NCI-H1417 (cell line): ENCODE results near the gene HSPA1L.
"Not testable (repeated sequence)": the region's sequence is repeated elsewhere in the genome, so short reads cannot be mapped to it uniquely, and the experiment has no call there.

Experiments
- DNase-seq, 3 experiments: peaks; one replicate each; lab custom pipeline; 2025; lab: John Stamatoyannopoulos, UW

HSPA1L gene

DNA sequence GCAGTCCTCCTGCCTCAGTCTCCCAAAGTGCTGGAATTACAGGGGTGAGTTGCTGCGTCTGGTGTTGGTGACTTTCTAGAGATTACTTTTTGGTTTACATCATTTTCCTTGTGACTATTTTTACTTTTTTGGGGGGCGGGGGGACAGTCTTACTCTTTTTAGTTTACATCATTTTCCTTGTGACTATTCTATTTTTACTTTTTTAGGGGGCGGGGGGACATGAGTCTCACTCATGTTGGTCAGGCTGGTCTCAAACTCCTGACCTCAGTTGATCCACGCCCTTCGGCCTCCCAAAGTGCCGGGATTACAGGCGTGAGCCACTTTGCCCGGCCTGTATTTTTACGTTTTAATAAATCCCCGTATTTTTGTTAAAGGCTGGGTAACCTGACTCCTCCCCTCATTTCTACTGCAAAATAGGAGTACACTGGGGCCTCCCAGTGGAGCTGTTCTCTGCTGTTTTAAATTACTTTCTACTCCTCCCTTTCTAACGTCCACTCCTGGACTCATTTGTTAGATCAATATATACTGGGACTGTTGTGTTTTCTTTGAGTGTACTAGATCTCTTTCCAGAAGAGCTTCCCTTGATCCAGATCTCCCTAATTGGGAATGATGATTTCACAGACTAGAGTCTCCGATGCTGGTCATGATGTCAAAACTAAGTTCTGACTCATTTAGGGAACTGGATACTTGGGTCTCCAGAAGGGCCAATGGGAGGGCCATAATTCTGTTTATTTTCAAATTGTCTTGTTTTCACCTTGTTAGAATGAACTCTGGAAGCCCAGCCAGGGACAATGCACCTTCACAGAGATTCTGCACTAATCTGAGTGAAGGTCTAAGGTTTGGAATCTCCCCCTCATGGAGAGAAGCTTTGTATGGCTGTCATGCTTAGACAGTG lies 21.6 kb upstream of the HSPA1L start:
- no peak for DNase-seq

- DNase-seq = peak in 1 of 3 experiments; percentile 30
These were observed 21.0 kb upstream of the HSPA1L start for GRCh38 chr6:31836047-31836473.

DNA sequence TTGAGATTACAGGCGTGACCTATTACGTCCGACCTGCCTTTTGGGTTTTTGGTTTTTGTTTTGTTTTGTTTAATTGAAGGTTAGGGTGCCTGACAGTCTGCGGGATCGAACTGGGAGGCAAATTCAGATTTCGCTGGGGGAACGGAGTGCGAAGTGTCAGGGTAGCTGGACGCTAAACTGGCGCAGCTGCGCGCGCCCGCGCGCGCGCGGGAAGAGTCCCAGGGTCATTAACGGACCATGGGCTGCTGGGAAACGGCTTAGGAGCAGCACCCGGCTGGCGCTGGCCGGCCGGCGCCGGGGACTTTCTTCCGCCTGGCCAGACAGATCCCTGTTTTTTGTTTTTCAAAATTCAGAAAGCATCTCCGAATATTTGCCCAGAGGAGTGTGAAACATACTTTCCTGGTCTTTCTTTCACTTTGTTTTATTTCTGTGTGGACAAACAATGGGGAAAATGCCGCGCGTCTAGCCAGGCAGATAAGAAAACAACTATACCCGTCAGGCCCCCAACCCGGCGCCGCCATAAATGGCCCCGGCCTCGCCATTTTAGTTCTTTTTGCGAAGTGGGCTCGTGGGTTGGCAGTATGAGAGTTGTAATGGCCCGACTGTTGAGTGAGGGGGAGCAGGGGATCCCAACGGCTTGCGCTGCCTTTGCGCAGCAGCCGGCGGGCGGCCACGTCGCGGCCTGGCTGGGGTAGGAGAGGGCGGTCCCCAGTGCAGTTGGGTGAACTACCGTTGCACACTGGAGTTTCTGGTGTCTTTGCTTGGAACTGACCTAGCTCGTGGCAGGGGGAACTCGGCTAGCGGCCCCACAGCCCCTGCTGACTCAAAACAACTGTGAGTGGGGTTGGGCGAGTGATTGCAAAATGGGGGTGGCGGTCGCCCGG lies 19.5 kb upstream of the HSPA1L start:
- DNase-seq = peak; percentile 92 to 97 (median 95)

DNA sequence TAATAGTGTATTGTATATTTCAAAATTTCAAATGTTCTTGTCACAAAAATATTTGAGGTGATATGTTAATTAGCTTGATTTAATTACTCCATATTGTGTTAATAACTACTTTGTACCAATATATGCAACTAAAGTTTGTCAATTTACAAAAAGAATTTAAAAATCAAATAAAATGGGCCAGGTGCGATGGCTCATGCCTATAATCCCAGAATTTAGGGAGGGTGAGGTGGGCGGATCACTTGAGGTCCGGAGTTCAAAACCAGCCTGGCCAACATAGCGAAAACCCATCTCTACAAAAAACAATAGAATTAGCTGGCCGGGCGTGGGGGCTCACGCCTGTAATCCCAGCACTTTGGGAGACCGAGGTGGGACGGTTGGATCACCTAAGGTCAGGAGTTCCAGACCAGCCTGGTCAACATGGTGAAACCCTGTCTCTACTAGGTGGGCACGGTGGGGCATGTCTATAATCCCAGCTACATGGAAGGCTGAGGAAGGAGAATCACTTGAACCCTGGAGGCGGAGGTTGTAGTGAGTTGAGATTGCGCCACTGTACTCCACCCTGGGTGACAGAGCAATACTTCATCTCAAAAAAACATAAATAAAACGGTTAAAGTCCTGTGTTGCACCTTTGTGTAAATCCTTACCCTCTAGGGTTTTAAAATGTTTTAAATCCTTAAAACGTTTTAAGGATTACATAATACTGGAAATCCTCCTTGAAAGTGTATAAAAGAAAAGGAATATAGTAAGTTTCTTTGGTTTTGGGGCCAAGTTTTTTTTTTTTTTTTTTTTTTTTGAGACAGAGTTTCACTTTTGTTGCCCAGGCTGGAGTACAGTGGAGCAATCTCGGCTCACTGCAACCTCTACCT lies 16.5 kb upstream of the HSPA1L start:
- DNase-seq = no peak

GRCh38 chr6:31830886-31831335 lies 15.8 kb upstream of the HSPA1L start:
- no peak for DNase-seq

DNA sequence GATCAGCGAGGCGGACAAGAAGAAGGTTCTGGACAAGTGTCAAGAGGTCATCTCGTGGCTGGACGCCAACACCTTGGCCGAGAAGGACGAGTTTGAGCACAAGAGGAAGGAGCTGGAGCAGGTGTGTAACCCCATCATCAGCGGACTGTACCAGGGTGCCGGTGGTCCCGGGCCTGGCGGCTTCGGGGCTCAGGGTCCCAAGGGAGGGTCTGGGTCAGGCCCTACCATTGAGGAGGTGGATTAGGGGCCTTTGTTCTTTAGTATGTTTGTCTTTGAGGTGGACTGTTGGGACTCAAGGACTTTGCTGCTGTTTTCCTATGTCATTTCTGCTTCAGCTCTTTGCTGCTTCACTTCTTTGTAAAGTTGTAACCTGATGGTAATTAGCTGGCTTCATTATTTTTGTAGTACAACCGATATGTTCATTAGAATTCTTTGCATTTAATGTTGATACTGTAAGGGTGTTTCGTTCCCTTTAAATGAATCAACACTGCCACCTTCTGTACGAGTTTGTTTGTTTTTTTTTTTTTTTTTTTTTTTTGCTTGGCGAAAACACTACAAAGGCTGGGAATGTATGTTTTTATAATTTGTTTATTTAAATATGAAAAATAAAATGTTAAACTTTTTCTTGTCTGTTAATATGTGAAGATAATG lies 14.7 kb upstream of the HSPA1L start:
- peak; percentile 39 to 77 (median 45) for DNase-seq

DNA sequence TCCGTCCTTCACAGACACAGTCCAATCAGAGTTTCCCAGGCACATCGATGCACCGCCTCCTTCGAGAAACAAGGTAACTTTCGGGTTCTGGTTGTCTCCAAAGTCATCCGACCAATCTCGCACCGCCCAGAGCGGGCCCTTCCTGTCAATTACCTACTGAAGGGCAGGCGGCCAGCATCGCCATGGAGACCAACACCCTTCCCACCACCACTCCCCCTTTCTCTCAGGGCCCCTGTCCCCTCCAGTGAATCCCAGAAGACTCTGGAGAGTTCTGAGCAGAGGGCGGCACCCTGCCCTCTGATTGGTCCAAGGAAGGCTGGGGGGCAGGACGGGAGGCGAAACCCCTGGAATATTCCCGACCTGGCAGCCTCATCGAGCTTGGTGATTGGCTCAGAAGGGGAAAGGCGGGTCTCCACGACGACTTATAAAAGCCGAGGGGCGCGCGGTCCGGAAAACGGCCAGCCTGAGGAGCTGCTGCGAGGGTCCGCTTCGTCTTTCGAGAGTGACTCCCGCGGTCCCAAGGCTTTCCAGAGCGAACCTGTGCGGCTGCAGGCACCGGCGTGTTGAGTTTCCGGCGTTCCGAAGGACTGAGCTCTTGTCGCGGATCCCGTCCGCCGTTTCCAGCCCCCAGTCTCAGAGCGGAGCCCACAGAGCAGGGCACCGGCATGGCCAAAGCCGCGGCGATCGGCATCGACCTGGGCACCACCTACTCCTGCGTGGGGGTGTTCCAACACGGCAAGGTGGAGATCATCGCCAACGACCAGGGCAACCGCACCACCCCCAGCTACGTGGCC lies 12.4 kb upstream of the HSPA1L start, which contains the start of gene HSPA1B:
TSS of gene HSPA1B (plus strand) at position 453 of the 794 bp plus-strand sequence. CDS start at position 666, 213 bp downstream.
- DNase-seq = peak; percentile 99 to 100 (median 100)

DNA sequence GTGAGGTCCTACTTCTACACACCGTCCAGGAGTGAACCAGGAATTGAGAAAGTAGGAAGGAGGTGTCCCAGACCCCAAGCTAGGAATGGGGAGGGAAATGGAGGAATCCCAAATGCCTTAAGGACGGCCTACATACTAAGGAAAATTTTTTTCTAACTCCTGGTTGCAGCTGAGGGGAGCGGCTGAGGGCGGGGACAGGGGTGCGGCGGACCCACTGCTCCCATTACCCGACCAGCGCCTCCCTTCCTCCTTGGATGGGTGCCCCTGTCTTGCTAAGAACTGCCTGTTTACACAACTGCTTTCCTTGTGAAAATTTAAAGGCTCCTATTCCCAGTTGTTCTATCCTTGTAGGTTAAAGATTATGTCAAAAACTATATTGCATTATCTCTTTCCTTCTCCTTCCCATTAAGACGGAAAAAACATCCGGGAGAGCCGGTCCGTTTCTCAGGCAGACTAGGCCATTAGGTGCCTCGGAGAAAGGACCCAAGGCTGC lies 11.8 kb upstream of the HSPA1L start:
- DNase-seq = peak in 1 of 3 experiments; percentile 82

GRCh38 chr6:31825553-31825952 lies 10.5 kb upstream of the HSPA1L start:
- no peak for DNase-seq

- not testable (repeated sequence) for DNase-seq
These were observed 8.6 kb upstream of the HSPA1L start for GRCh38 chr6:31823592-31824196.

DNA sequence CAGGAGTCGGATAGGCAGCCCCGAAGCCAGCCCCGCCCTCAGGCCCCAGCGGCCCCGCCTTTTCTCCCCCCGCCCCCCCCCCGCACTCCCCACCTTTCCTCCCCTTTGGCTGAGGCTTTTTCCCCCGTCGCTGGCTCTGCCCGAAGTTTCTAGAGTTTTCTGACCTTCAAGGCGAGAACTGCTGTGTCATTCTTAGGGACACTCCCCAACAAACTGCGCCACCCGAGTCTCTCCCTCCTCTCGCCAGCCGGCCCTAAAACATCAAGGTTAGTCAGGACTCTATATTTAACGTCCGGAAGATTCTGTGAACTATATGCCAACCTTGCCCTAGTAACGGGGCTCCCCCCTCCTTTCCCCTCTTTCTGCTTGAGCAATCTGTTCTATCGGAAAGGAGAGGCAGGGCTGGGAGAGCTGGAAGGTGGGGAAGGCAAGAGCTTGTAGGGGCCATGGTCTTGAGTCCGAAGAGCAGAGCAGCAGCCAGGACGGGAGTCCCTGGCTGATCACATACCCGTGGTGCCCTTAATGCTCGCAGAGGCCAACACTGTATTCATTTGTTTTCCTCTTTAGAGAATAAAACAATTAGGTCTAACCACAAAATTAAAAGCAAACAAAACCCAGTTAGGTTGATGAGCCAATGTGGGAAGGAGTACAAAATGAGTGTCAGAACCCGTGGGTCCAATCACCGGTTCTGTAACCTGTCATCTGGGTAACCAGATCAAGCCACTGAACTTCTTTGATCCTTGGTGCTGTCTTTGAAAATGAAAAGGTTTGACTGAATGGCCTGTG lies 7.1 kb upstream of the HSPA1L start:
- peak in 2 of 3 experiments; percentile 48 to 80 for DNase-seq

DNA sequence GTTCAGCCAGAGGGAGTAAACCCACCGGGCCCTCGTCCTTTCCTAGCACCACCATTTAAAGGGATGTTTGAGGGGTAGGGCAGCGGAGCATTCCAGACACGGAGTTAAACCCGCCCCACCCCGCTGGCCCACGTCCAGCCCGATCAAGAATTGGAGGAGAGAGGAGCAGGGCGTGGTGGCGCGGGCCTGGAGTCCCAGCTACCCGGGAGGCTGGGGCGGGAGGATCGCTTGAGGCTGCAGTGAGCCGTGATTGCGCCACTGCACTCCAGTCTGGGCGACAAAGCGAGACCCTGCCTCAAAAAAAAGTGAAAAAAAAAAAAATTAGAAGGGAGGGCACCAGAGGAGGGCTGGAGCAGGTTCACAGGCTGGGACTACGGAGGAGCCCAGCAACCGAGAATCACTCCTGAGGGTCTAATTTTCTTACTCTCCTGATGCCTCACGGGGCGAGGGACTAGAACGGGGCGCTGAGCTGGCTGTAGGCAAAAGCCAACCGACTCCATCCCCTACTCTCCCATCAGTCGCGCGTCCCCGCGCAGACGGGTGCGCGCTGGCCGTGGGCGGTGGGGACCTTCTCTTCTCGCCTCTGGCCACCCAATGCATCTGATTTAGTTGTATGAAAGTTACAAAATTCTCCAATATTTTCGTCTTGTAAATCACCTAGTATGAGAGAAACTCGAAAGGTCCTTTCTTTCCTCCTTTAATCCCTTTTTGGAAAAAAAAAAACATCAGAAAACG lies 6.4 kb upstream of the HSPA1L start:
- peak; percentile 18 to 80 (median 70) for DNase-seq

DNA sequence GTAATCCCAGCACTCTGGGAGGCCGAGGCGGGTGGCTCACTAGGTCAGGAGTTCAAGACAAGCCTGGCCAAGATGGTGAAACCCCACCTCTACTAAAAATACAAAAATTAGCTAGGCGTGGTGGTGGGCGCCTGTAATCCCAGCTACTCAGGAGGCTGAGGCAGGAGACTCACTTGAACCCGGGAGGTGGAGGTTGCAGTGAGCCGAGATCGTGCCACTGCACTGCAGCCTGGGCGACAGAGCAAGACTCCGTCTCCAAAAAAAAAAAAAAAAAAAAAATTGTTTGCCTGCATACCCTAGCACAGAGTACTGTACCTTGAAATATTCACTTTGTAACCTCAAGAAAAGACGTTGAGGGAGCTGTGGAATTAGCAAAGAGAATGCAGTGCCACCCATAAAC lies 5.3 kb upstream of the HSPA1L start:
- DNase-seq = not testable (repeated sequence)

GRCh38 chr6:31819871-31820299 lies 4.8 kb upstream of the HSPA1L start:
- DNase-seq = no peak

DNA sequence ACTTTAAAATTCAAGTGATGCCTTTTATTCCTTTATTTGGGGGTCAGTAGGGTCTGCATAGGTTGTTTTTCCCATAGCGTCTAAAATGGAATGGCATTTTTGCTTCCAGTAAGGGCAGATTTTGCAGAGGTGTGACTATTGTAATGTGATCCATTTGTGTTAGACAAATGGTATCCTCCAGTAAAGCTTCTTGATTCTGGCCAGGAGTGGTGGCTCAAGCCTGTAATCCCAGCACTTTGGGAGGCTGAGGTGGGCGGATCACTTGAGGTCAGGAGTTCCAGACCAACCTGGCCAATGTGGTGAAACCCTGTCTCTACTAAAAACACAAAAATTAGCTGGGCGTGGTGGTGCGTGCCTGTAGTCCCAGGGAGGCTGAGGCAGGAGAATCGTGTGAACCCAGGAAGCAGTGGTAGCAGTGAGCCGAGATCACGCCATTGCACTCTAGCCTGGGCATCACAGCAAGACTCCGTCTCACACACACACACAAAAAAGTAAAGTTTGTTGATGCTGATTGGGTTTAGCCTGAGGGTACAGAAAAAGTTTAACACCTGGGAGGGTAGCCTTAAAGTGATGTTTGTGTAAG lies 2.9 kb upstream of the HSPA1L start:
- DNase-seq = not testable (repeated sequence)

DNA sequence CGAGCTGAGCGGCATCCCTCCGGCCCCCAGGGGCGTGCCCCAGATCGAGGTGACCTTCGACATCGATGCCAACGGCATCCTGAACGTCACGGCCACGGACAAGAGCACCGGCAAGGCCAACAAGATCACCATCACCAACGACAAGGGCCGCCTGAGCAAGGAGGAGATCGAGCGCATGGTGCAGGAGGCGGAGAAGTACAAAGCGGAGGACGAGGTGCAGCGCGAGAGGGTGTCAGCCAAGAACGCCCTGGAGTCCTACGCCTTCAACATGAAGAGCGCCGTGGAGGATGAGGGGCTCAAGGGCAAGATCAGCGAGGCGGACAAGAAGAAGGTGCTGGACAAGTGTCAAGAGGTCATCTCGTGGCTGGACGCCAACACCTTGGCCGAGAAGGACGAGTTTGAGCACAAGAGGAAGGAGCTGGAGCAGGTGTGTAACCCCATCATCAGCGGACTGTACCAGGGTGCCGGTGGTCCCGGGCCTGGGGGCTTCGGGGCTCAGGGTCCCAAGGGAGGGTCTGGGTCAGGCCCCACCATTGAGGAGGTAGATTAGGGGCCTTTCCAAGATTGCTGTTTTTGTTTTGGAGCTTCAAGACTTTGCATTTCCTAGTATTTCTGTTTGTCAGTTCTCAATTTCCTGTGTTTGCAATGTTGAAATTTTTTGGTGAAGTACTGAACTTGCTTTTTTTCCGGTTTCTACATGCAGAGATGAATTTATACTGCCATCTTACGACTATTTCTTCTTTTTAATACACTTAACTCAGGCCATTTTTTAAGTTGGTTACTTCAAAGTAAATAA lies 2.2 kb upstream of the HSPA1L start:
- DNase-seq = peak in 1 of 3 experiments; percentile 12

- DNase-seq = peak; percentile 83 to 96 (median 90)
These were observed 432 bp downstream of the HSPA1L start for GRCh38 chr6:31814677-31815024.
